HEK293 (cell line): ENCODE measurements around the gene FYTTD1.

ENCODE experiments used
- SP2 ChIP-seq: fragments of 450-650 bp; formaldehyde crosslinking; IDR thresholded peaks from 2 replicates; pipeline ENCODE4 v1.5.1; 2016; ENCODE audit warnings: missing biosample characterization, missing genetic modification characterization
- ZNF121 ChIP-seq: fragments of 450-650 bp; formaldehyde crosslinking; IDR thresholded peaks from 2 replicates; pipeline ENCODE4 v1.5.1; 2016; ENCODE audit warnings: missing biosample characterization, missing genetic modification characterization
- ZNF416 ChIP-seq: fragments of 450-650 bp; formaldehyde crosslinking; IDR thresholded peaks from 2 replicates; pipeline ENCODE4 v1.5.1; 2016; ENCODE audit warnings: missing biosample characterization, missing genetic modification characterization
- ZNF792 ChIP-seq: fragments of 450-650 bp; formaldehyde crosslinking; IDR thresholded peaks from 2 replicates; pipeline ENCODE4 v1.5.1; 2016; ENCODE audit warnings: missing biosample characterization, missing genetic modification characterization
- TF ChIP-seq, protein P1 (sequence below): fragments of 450-650 bp; formaldehyde crosslinking; IDR thresholded peaks from 2 replicates; pipeline ENCODE4 v1.5.1; 2016; ENCODE audit warnings: missing biosample characterization, missing genetic modification characterization, borderline replicate concordance
- TF ChIP-seq, protein P2 (sequence below): fragments of 450-650 bp; formaldehyde crosslinking; IDR thresholded peaks from 2 replicates; pipeline ENCODE4 v1.5.1; 2016; ENCODE audit warnings: missing biosample characterization, missing genetic modification characterization

DNA sequence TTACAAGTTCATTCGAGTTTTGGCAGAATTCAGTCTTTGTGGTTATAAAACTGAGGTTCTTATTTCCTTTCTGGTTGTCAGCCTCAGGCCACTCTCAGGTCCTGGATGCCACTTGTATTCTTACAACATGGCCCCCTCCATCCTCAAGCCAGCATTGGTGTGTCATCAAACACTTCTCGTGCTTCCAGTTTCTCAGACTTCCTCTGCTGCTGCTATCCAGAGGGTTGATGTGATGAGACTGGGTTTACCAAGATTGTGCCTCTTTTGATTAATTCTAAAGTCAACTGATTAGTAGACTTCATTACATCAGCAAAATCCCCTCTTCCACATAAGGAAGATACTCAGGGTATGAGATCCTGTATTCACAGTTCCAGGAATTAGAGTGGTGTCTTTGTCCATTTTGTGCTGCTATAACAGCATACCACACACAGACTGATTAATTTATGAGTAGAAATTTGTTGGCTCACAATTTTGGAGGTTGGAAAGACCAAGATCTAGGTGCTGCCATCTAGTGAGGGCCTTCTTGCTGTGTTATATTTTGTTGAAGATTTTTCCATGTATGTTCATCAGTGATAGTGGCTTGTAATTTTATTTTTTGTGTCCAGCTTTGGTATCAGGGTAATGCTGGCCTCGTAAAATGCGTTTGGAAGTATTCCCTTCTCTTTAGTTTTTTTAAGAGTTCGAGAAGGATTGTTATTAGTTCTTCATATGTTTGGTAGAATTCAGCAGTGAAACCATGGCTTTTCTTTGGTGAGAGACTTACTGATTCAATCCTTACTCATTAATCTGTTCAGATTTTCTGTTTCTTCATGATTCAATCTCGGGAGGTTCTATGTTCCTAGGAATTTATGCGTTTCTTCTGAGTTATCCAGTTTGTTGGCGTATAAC, 52.5 kb downstream of the FYTTD1 start:
- TF ChIP-seq, protein P1, sequence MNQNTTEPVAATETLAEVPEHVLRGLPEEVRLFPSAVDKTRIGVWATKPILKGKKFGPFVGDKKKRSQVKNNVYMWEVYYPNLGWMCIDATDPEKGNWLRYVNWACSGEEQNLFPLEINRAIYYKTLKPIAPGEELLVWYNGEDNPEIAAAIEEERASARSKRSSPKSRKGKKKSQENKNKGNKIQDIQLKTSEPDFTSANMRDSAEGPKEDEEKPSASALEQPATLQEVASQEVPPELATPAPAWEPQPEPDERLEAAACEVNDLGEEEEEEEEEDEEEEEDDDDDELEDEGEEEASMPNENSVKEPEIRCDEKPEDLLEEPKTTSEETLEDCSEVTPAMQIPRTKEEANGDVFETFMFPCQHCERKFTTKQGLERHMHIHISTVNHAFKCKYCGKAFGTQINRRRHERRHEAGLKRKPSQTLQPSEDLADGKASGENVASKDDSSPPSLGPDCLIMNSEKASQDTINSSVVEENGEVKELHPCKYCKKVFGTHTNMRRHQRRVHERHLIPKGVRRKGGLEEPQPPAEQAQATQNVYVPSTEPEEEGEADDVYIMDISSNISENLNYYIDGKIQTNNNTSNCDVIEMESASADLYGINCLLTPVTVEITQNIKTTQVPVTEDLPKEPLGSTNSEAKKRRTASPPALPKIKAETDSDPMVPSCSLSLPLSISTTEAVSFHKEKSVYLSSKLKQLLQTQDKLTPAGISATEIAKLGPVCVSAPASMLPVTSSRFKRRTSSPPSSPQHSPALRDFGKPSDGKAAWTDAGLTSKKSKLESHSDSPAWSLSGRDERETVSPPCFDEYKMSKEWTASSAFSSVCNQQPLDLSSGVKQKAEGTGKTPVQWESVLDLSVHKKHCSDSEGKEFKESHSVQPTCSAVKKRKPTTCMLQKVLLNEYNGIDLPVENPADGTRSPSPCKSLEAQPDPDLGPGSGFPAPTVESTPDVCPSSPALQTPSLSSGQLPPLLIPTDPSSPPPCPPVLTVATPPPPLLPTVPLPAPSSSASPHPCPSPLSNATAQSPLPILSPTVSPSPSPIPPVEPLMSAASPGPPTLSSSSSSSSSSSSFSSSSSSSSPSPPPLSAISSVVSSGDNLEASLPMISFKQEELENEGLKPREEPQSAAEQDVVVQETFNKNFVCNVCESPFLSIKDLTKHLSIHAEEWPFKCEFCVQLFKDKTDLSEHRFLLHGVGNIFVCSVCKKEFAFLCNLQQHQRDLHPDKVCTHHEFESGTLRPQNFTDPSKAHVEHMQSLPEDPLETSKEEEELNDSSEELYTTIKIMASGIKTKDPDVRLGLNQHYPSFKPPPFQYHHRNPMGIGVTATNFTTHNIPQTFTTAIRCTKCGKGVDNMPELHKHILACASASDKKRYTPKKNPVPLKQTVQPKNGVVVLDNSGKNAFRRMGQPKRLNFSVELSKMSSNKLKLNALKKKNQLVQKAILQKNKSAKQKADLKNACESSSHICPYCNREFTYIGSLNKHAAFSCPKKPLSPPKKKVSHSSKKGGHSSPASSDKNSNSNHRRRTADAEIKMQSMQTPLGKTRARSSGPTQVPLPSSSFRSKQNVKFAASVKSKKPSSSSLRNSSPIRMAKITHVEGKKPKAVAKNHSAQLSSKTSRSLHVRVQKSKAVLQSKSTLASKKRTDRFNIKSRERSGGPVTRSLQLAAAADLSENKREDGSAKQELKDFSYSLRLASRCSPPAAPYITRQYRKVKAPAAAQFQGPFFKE (tag by site-specific recombination) = no peak
- no peak for TF ChIP-seq ZNF792
- no peak for TF ChIP-seq ZNF416 (tag by site-specific recombination)
- TF ChIP-seq, protein P2, sequence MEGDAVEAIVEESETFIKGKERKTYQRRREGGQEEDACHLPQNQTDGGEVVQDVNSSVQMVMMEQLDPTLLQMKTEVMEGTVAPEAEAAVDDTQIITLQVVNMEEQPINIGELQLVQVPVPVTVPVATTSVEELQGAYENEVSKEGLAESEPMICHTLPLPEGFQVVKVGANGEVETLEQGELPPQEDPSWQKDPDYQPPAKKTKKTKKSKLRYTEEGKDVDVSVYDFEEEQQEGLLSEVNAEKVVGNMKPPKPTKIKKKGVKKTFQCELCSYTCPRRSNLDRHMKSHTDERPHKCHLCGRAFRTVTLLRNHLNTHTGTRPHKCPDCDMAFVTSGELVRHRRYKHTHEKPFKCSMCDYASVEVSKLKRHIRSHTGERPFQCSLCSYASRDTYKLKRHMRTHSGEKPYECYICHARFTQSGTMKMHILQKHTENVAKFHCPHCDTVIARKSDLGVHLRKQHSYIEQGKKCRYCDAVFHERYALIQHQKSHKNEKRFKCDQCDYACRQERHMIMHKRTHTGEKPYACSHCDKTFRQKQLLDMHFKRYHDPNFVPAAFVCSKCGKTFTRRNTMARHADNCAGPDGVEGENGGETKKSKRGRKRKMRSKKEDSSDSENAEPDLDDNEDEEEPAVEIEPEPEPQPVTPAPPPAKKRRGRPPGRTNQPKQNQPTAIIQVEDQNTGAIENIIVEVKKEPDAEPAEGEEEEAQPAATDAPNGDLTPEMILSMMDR = no peak
- TF ChIP-seq ZNF121 (tag by site-specific recombination) = no peak
- TF ChIP-seq SP2 (tag by site-specific recombination) = no peak
